ENCODE data around the gene PRSS33.

The PRSS33 gene

DNA sequence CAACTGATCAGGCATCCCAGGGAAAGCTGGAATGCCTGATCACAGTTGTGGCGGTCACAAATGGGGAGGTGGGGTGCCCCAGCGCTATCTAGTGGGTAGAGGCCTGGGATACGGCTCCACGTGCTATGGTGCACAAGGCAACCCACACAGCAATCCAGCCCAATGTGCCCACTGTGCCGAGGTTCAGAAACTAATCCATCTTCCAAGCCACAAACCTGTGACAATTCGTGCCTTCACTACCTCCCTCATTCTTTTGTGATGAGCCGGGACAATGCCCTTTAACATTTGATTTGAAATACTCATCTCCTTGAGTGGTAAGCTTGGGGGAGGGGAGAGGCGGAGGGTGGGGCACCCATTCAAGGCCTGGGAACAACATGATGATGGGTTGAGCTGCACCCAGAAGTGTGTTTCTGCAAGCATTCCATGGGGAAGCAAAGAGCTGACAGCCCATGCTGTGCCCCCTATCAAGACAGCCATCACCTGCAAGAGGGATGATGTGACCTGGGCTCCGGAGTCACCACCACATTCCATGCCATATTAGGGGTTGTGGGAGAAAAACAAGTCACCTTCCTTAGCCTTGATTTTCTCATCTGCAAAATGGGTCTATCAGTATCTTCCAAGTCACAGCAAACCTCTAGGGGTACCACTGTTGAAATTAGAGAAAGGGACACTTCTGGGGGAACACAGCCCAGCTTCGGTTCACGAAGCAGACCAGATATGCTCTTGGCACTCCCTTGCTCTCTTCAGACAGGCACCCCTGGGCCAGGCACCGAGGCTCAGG is 14.0 kb downstream of the PRSS33 start:
- no peak for TF ChIP-seq CTCF (IDR thresholded peaks at IDR 0.05; ENCODE audit: low read depth, low read length)
- no peak overlapping the region for H3K4me3 ChIP-seq (replicated peaks in 1 of 2; ENCODE audit: low read depth in 2 of 2, low read length in 2 of 2)
- DNase-seq (ENCODE audit: low read depth in 2 of 2) = peak in 1 of 2 donors; percentile 52

- no peak for TF ChIP-seq CTCF (IDR thresholded peaks at IDR 0.05; ENCODE audit: low read depth, low read length)
- no peak overlapping the region for H3K4me3 ChIP-seq (replicated peaks in 1 of 2; ENCODE audit: low read depth in 2 of 2, low read length in 2 of 2)
- DNase-seq (ENCODE audit: low read depth in 2 of 2) = no peak
Observed at GRCh38 chr16:2771496-2772402, 15.6 kb downstream of the PRSS33 start.

DNA sequence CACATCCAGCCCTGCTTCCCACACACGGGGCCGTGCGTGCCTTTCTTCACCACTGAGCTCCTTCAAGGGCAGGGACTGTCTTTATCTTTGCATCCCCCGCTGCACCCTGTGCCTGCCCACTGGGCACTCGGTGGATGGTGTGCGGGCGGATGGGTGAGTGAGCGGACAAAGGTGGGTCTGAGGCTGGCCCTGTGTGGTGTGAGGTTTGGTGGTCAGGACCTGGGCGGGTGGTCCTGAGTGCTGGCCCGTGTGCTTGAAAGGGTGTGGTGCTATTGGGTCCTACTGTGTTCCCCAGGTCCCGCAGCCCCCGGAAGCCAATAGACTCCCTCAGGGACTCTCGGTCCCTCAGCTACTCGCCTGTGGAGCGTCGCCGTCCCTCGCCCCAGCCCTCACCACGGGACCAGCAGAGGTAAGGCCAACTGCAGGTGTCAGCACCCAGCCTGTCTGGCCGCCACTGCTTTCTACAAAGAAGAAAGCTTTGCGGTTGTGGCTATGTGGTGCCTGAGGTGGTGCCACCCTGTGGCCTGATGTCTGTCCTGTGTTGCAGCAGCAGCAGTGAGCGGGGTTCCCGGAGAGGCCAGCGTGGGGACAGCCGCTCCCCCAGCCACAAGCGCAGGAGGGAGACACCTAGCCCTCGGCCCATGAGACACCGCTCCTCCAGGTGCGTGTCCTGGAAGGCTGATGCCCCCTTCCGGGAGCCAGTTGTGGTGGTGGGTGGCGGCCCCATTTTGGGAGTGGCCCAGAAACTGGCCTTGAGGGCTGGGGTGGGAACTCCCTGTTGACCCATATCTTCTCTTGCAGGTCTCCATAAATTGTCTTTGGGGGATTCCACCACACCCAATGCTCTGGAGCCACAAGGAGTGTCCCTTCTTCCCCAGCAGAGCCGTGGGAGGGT is 17.1 kb downstream of the PRSS33 start:
- TF ChIP-seq CTCF (IDR thresholded peaks at IDR 0.05; ENCODE audit: low read depth, low read length) = no peak
- DNase-seq (ENCODE audit: low read depth in 2 of 2) = no peak
- H3K4me3 ChIP-seq (replicated peaks in 1 of 2; ENCODE audit: low read depth in 2 of 2, low read length in 2 of 2) = no peak overlapping the region

DNA sequence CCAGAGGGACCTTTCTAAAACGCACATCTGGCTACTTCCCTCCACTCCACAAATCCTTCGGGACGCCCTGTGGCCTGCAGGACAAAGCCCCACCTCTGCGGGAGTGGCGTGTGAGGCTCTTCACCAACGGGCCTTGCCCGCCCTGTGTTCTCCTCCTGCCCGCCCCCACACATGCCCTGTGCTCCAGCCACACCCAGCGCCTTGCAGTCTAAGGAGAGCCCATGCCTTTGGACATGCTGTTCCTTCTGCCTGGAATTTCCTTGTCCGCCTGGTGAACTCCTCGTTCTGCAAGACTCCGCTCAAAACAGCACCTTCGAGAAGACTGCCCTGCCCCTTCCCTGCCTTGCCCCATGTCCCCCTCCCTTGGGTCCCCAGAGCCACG is 17.7 kb downstream of the PRSS33 start:
- H3K4me3 ChIP-seq (replicated peaks in 1 of 2; ENCODE audit: low read depth in 2 of 2, low read length in 2 of 2) = no peak overlapping the region
- DNase-seq (ENCODE audit: low read depth in 2 of 2) = peak; percentile 65 to 70
- no peak for TF ChIP-seq CTCF (IDR thresholded peaks at IDR 0.05; ENCODE audit: low read depth, low read length)

DNA sequence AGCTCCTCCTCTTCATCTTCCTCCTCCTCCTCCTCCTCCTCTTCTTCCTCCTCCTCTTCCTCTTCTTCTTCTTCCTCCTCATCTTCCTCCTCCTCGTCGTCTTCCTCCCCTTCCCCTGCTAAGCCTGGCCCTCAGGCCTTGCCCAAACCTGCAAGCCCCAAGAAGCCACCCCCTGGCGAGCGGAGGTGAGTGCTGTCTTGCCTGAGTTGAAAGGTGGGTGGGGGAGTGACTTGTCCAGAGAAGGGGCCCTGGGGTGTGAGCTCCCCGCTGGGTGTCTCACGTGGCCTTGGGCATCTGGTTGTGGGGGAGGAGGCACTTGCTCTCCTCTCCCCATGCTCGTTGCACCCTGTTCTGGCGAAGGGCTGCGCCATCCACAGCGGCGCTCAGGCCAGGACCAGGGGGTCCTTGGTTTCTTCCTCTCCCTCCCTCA is 18.2 kb downstream of the PRSS33 start:
- no peak overlapping the region for H3K4me3 ChIP-seq (replicated peaks in 1 of 2; ENCODE audit: low read depth in 2 of 2, low read length in 2 of 2)
- no peak for DNase-seq (ENCODE audit: low read depth in 2 of 2)
- no peak for TF ChIP-seq CTCF (IDR thresholded peaks at IDR 0.05; ENCODE audit: low read depth, low read length)

GRCh38 chr16:2768403-2769089 is 18.8 kb downstream of the PRSS33 start:
- H3K4me3 ChIP-seq (replicated peaks in 1 of 2; ENCODE audit: low read depth in 2 of 2, low read length in 2 of 2) = no peak overlapping the region
- no peak for TF ChIP-seq CTCF (IDR thresholded peaks at IDR 0.05; ENCODE audit: low read depth, low read length)
- peak; percentile 30 to 77 for DNase-seq (ENCODE audit: low read depth in 2 of 2)
